Measurements from ENCODE around the gene MAP1LC3A. TPM values are rescaled to one million over a fixed set of nuclear protein-coding genes. Genes with fewer than 3 reads are reported as not detected.
A peak's percentile ranks its signal among the peaks of the same experiment; 100 is the strongest.

The MAP1LC3A gene
- polyA plus RNA-seq, 4 donors, result 21.6 to 40.7 (median 24.0) TPM

GRCh38 chr20:34604980-34605788 lies 46.7 kb downstream of the MAP1LC3A start:
- peak in 1 of 4 donors; percentile 10 for DNase-seq (ENCODE audit: low read depth in 4 of 4, low spot score in 3 of 4)

DNA sequence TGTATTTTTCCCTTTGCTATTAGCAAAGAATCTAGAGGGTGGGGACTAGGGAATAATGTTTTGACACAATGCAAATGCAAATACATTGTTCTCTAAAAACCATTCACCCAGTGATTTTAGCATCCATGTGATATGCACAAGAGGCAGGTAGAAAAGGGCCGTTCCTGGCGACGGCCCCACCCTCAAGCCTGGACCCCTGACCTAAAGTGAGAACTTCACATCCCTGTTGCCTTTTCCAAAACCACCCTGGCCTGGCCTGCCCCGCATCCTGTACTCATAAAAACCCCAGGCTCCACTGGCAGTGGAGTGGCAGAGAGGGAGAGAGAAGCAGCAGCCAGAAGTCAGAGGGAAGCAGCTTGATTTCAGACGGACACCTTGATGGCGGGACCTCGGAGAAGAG lies 48.5 kb downstream of the MAP1LC3A start:
- no peak for DNase-seq (ENCODE audit: low read depth in 4 of 4, low spot score in 3 of 4)

Other genes with a start within 250 kb of the MAP1LC3A start
- gene ITCH, start 195.4 kb upstream of the MAP1LC3A start, polyA plus RNA-seq (ENCODE audit: insufficient read length in 4 of 4), result 10 to 100 TPM; 40.6 to 54.5 (median 50.3) TPM
- 100 to 1,000 TPM; 209 to 237 (median 218) TPM for gene DYNLRB1, start 42.3 kb upstream of the MAP1LC3A start, polyA plus RNA-seq (ENCODE audit: insufficient read length in 4 of 4)
- 10 to 100 TPM; 39.0 to 45.3 (median 44.2) TPM for gene PIGU, start 118.4 kb downstream of the MAP1LC3A start, polyA plus RNA-seq (ENCODE audit: insufficient read length in 4 of 4)
- gene TP53INP2, start 145.6 kb downstream of the MAP1LC3A start, polyA plus RNA-seq (ENCODE audit: insufficient read length in 4 of 4), result 10 to 100 TPM; 12.8 to 14.7 (median 13.6) TPM

All from right renal pelvis (tissue), 4 donors.